Astrocyte (in vitro differentiated cells and primary cell): ENCODE results near the gene MADD.

Source experiments
- CTCF ChIP-seq: IDR thresholded peaks from 2 replicates; pipeline ENCODE4 v1.5.1; 2011; ENCODE audit warnings: low read depth, mild to moderate bottlenecking, inconsistent platforms, low read length, moderate library complexity; ENCODE audit not compliant: insufficient read depth
- EZH2 ChIP-seq: IDR thresholded peaks from 2 replicates; pipeline ENCODE4 v1.6.1; 2012; ENCODE audit warnings: mild to moderate bottlenecking, low read length, inconsistent platforms; ENCODE audit not compliant: insufficient read depth

GRCh38 chr11:47348859-47349258 is 78.9 kb downstream of the MADD start:
- TF ChIP-seq CTCF = peak; percentile 10
- TF ChIP-seq EZH2 = no peak
